H1 (cell line): ENCODE data around the gene FBXW5. TPM values are rescaled to one million over a fixed set of nuclear protein-coding genes. Genes with fewer than 3 reads are reported as not detected.

Experiments
- CHD2 ChIP-seq: IDR thresholded peaks from 2 replicates; pipeline ENCODE4 v1.6.1; 2012; ENCODE audit warnings: low read length, improper control_type of control experiment
- POLR2AphosphoS5 ChIP-seq: IDR thresholded peaks from 2 replicates; pipeline ENCODE4 v1.6.1; 2011; ENCODE audit warnings: low read depth, low read length
- SP4 ChIP-seq: IDR thresholded peaks from 2 replicates; pipeline ENCODE4 v1.6.1; 2012; ENCODE audit warnings: low read length, inconsistent platforms
- TEAD4 ChIP-seq: IDR thresholded peaks from 2 replicates; pipeline ENCODE4 v1.6.1; 2012; ENCODE audit warnings: low read depth, low read length, inconsistent platforms, mixed read lengths
- polyA plus RNA-seq, 7 experiments: library from polyadenylated mRNA; depleted of rRNA in 3 of 7; stranded (reverse) in 5 of 7; unstranded in 2 of 7; fragments of >200 nt in 5 of 7; fragments of 200-250 nt in 2 of 7; gene quantifications; 1 replicate in 5 of 7; 2 replicates in 1 of 7; 4 replicates in 1 of 7; pipeline versions ENCODE4 v1.2.1 to v1.2.3, GENCODE V29; 2011 to 2013; ENCODE audit warnings: missing spikeins in 2 of 7, mixed read lengths in 2 of 7
- total RNA-seq: library from RNA; stranded (reverse); fragmentation: NEBNext Ultra II Directional; extraction: Animal tissue kit (Norgen Biotek cat#: 25700); gene quantifications from 2 replicates; pipeline ENCODE4 v1.2.1, GENCODE V29; 2021

Gene FBXW5
- total and polyA plus RNA-seq, 2 of the 8 experiments (the other 6 are each of a cell fraction or from before 2014, with no cell fraction given): 49.0 to 71.0 TPM

GRCh38 chr9:136978073-136978864 is 33.7 kb upstream of the FBXW5 start (continued):
- no peak for TF ChIP-seq POLR2AphosphoS5
- TF ChIP-seq SP4: peak; percentile 75; the same call in 1 of the 2 replicates
- TF ChIP-seq CHD2: no peak
- peak; percentile 77 for TF ChIP-seq TEAD4
